Adrenal gland (tissue), 12 donors: Measurements from ENCODE around the gene LEPROT. TPM values are rescaled to one million over a fixed set of nuclear protein-coding genes. Genes with fewer than 3 reads are reported as not detected.

Experiments
- DNase-seq, 7 donors: peaks; one replicate each; pipeline ENCODE4 v3.0.0-alpha.2; 2019 to 2020
- H3K27ac ChIP-seq, 5 donors: fragments of 200-600 bp; sonication (generic) in 4 of 5; 1 replicate in 3 of 5; 2 replicates in 2 of 5; pipeline versions ENCODE4 v1.5.1 to v1.8.0; 2016 to 2020; ENCODE audit warnings: mild to moderate bottlenecking in 1 of 5
- H3K27me3 ChIP-seq: fragments of 200-600 bp; 2 replicates; pipeline ENCODE4 v1.8.0; 2021
- H3K36me3 ChIP-seq, 2 donors: fragments of 200-600 bp; replicated peaks in 1 of 2; 1 replicate in 1 of 2; 2 replicates in 1 of 2; pipeline versions ENCODE4 v1.5.1 to v1.8.0; 2018 to 2022
- H3K4me1 ChIP-seq, 2 donors: fragments of 200-600 bp; replicated peaks in 1 of 2; 1 replicate in 1 of 2; 2 replicates in 1 of 2; pipeline versions ENCODE4 v1.5.1 to v1.8.0; 2018 to 2021
- H3K4me3 ChIP-seq, 4 donors: fragments of 200-600 bp; sonication (generic) in 3 of 4; one replicate each; pipeline ENCODE4 v1.5.1; 2016 to 2018
- H3K9me3 ChIP-seq, 3 donors: fragments of 200-600 bp; sonication (generic) in 1 of 3; replicated peaks in 1 of 3; 1 replicate in 2 of 3; 2 replicates in 1 of 3; pipeline versions ENCODE4 v1.5.1 to v1.8.0; 2016 to 2021
- POLR2A ChIP-seq, 2 donors: fragments of 450-650 bp; IDR thresholded peaks; one replicate each; pipeline ENCODE4 v1.6.1; 2017; ENCODE audit warnings: antibody characterized with exemption in 2 of 2, mild to moderate bottlenecking in 2 of 2, moderate library complexity in 1 of 2
- WGBS, 4 donors: extraction: QIAGEN DNeasy Blood & Tissue Kit in 2 of 4; methylation state at CpG; one replicate each; pipeline versions ENCODE4 v1.1.5 to v1.1.7; 2013 to 2017; 5-methylcytosine and 5-hydroxymethylcytosine counted together
- intact Hi-C, 2 donors: fragments of 100-400 bp; cut with DNase I; formaldehyde crosslinking; loops; one replicate each; pipeline versions ENCODE4 v1.14.1 to v1.15.0; 2022 to 2023
- polyA plus RNA-seq, 3 donors: library from polyadenylated mRNA; stranded (reverse); fragments of 200-250 nt in 2 of 3; fragments of 350-450 nt in 1 of 3; fragmentation: Illumina TruSeq in 1 of 3; extraction: RNeasy Lipid Tissue Mini Kit (QIAGEN cat#74804) in 1 of 3; gene quantifications; one replicate each; pipeline ENCODE4 v1.2.3, GENCODE V29; 2013 to 2014
- total RNA-seq, 9 donors: library from RNA; depleted of rRNA in 4 of 9; stranded (reverse); fragments of >200 nt in 4 of 9; fragments of 120-200 nt in 1 of 9; fragmentation: NEBNext Ultra II Directional in 1 of 9; extraction: Animal tissue kit (Norgen Biotek cat#: 25700) in 1 of 9; gene quantifications; one replicate each; pipeline versions ENCODE4 v1.1.0 to v1.2.4, GENCODE V29; 2013 to 2023
- TF ChIP-seq, protein P1 (sequence below), 6 experiments: fragments of 450-650 bp in 4 of 6; fragments of 200-600 bp in 2 of 6; sonication (generic) in 1 of 6; IDR thresholded peaks; 1 replicate in 5 of 6; 2 replicates in 1 of 6; pipeline versions ENCODE4 v1.5.1 to v1.8.0; 2016 to 2021; ENCODE audit warnings: antibody characterized with exemption in 6 of 6, mild to moderate bottlenecking in 2 of 6, moderate library complexity in 1 of 6
- donor health status: healthy with polysubstance abuse.
- donor health status: Bipolar disorder and iron deficiency.
- donor health status: DM: yes; HTN: yes; CAD: no.
- donor health status: DM: no; HTN: no; CAD: no.
- donor health status: DM: no; HTN: no; CAD: no.
- donor health status: DM: yes; HTN: yes; CAD: no.

Gene LEPROT
- total and polyA plus RNA-seq, 12 donors = 35.4 to 155 (median 93.1) TPM

DNA sequence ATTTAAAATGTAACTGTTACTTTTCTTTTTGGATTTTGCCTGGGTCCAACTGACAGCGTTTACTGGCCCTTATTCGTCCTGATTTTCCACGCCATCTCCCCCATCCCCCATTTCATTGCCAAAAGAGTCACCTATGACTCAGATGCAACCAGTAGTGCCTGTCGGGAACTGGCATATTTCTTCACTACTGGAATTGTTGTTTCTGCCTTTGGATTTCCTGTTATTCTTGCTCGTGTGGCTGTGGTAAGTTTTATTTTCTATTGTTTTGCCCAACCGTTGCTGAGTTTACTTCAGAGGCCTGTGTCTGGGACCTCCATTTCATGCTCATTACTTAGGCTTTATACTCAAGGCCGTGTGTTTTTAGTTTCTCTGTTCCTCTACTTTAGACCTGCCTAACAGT is 9.3 kb downstream of the LEPROT start:
- Histone ChIP-seq H3K4me3 (peak overlapping the region in 1 of 4 donors; percentile 21), H3K27ac (peak overlapping the region; percentile 52 to 85 (median 69)), H3K9me3 (no peaks in the 10 kb centered on the region), H3K27me3 (no peaks in the 10 kb centered on the region), H3K4me1 (peaks cover 14 to 36% of the 10 kb centered on the region in 2 donors), H3K36me3 (peaks cover 0 to 50% of the 10 kb centered on the region in 2 donors)
- intact Hi-C loops = loop anchor here in 1 of 2 donors (10.0 kb wide), 2 partner anchors 175 to 255 kb away; no protein-coding TSS in a partner anchor
- DNase-seq = peak; percentile 43 to 77 (median 71)
- TF ChIP-seq POLR2A (IDR thresholded peaks at IDR 0.05) = peak in 1 of 2 donors; percentile 41
- TF ChIP-seq, protein P1, sequence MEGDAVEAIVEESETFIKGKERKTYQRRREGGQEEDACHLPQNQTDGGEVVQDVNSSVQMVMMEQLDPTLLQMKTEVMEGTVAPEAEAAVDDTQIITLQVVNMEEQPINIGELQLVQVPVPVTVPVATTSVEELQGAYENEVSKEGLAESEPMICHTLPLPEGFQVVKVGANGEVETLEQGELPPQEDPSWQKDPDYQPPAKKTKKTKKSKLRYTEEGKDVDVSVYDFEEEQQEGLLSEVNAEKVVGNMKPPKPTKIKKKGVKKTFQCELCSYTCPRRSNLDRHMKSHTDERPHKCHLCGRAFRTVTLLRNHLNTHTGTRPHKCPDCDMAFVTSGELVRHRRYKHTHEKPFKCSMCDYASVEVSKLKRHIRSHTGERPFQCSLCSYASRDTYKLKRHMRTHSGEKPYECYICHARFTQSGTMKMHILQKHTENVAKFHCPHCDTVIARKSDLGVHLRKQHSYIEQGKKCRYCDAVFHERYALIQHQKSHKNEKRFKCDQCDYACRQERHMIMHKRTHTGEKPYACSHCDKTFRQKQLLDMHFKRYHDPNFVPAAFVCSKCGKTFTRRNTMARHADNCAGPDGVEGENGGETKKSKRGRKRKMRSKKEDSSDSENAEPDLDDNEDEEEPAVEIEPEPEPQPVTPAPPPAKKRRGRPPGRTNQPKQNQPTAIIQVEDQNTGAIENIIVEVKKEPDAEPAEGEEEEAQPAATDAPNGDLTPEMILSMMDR (IDR thresholded peaks at IDR 0.05) = no peak
- WGBS, 4 donors = 22 to 31% (median 23%) methylated on average over 7 of the region's 7 CpGs

GRCh38 chr1:65431111-65431705 is 10.7 kb downstream of the LEPROT start:
- 0 to 89% (median 54%) methylated on average over 1 of the region's 1 CpG for WGBS, 4 donors
- no peak for TF ChIP-seq POLR2A (IDR thresholded peaks at IDR 0.05)
- TF ChIP-seq, protein P1 (IDR thresholded peaks at IDR 0.05) = peak; percentile 22 to 67 (median 50)
- Histone ChIP-seq H3K36me3 (peaks cover 0 to 43% of the 10 kb centered on the region in 2 donors), H3K27me3 (no peaks in the 10 kb centered on the region), H3K9me3 (no peaks in the 10 kb centered on the region), H3K4me3 (no peak overlapping the region), H3K4me1 (peaks cover 14 to 28% of the 10 kb centered on the region in 2 donors), H3K27ac (peak overlapping the region in 1 of 5 donors; percentile 85)
- intact Hi-C loops = loop anchor here in 1 of 2 donors (10.0 kb wide), 1 partner anchor 254 kb away; no protein-coding TSS in a partner anchor
- DNase-seq = no peak

DNA sequence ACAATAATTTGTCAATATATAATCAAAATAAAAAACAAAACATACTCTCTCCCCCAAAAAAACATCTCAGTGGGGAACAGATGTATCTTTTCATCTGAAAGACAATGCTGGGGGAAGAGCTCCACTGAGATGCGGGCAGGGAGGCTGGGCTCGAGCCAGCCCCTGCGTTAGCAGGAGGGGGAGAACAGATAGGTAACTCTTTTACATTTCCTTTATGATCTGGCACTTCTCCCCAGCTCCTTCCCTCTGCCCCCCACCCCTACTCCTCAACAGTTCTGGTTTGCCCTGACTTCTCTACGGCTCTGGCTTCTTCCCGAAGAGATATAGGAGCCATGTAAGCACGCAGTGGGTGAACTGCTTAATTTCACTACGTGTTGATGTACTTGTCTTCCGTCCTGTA is 12.4 kb downstream of the LEPROT start:
- WGBS, 4 donors = 79 to 84% (median 81%) methylated on average over 8 of the region's 8 CpGs
- no peak for DNase-seq
- intact Hi-C loops = loop anchor here in 1 of 2 donors (10.0 kb wide), 1 partner anchor 252 kb away; no protein-coding TSS in a partner anchor
- H3K9me3 ChIP-seq = no peaks in the 10 kb centered on the region
- peaks cover 0 to 26% of the 10 kb centered on the region in 2 donors for H3K36me3 ChIP-seq
- H3K4me3 ChIP-seq = no peak overlapping the region
- H3K4me1 ChIP-seq = peaks cover 14 to 28% of the 10 kb centered on the region in 2 donors
- TF ChIP-seq POLR2A (IDR thresholded peaks at IDR 0.05) = no peak
- TF ChIP-seq, protein P1 (IDR thresholded peaks at IDR 0.05) = no peak
- no peaks in the 10 kb centered on the region for H3K27me3 ChIP-seq
- H3K27ac ChIP-seq = no peak overlapping the region

- Histone ChIP-seq H3K9me3 (no peaks in the 10 kb centered on the region), H3K4me1 (peaks cover 14 to 26% of the 10 kb centered on the region in 2 donors), H3K4me3 (no peak overlapping the region), H3K27ac (no peak overlapping the region), H3K36me3 (peaks cover 0 to 24% of the 10 kb centered on the region in 2 donors), H3K27me3 (no peaks in the 10 kb centered on the region)
- no peak for DNase-seq
- intact Hi-C loops = loop anchor here in 1 of 2 donors (10.0 kb wide), 1 partner anchor 251 kb away; no protein-coding TSS in a partner anchor
- TF ChIP-seq POLR2A (IDR thresholded peaks at IDR 0.05) = no peak
- TF ChIP-seq, protein P1 (IDR thresholded peaks at IDR 0.05) = no peak
- WGBS, 4 donors = 92 to 97% (median 95%) methylated on average over 1 of the region's 1 CpG
Observed at GRCh38 chr1:65434255-65434654, 13.8 kb downstream of the LEPROT start.
